ENCODE results near the gene RBM33.

RBM33 gene

GRCh38 chr7:155696747-155697146 is 52.3 kb downstream of the RBM33 start:
- no peak for DNase-seq

GRCh38 chr7:155698633-155699032 is 54.2 kb downstream of the RBM33 start:
- no peak for DNase-seq

DNA sequence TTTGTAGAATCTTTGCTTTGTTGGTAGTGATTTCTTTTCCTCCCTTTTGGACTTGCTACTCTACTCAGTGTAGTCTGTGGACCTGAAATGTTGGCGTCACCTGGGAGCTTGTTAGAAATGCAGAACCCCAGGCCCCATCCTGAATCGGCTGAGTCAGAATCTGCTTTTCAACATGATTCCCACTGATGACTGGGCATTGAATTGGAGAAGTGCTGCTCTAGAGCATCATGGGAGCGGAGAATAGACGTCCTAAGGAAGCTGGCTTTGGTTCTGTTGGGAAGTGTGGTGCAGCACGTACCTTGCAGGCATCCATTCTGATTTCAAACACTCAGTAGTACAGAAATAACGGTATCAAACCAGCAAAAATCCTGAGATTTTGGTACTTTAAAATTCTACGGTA is 54.7 kb downstream of the RBM33 start:
- no peak for DNase-seq

- no peak for DNase-seq
These were observed 56.4 kb downstream of the RBM33 start for GRCh38 chr7:155700847-155701246.

- no peak for DNase-seq
These were observed 57.6 kb downstream of the RBM33 start for GRCh38 chr7:155701972-155702544.

DNA sequence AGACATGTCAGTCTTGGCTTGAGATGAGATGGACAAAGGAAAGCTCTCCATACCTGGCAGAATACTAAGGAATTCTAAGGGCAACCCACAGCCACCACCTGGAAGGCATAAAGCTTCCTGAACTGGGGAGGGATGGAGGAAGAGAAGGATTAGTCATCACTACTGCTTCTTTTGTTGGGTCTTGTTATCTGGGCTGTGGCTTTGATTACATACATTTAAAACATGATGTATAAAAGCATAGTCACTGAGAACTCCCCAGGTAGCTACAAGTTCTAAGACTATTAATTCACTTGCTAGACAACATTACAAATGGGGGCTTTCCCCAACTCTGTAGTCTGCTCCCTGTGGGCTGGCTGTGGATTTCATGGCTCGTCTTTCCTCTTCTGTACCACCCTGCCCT is 58.2 kb downstream of the RBM33 start:
- DNase-seq: no peak

DNA sequence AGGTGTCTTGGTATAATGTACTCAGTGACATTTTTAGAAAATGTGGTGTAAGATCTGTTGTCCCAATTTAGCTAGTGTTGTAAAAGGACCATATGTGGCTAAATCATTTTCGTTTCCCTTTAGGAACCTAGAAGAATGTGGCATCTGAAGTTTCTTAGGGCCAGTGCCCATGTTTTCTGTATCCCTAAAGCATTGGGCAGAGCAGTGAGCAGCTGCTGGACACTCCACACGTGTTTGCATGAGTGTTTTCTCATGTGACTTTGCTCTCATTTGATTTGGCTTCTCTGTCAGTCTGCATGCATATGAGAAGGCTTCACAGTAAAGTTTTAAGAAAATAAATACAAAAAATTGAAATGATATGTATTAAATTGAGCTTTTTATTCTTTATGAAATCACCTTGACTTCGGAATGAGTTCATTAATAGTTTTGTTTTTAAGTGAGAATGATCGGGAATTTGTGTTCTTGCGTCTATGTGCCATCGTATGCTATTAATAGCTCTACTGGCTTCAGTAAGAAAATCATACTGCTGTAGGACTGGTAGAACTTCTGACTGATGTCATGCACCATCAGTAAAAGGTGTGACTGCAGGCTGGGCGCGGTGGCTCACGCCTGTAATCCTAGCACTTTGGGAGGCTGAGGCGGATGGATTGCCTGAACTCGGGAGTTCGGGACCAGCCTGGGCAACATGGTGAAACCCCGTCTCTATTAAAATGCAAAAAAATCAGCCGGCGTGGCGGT is 61.3 kb downstream of the RBM33 start:
- DNase-seq: no peak

- DNase-seq: no peak
These were observed 61.9 kb downstream of the RBM33 start for GRCh38 chr7:155706376-155706775.

DNA sequence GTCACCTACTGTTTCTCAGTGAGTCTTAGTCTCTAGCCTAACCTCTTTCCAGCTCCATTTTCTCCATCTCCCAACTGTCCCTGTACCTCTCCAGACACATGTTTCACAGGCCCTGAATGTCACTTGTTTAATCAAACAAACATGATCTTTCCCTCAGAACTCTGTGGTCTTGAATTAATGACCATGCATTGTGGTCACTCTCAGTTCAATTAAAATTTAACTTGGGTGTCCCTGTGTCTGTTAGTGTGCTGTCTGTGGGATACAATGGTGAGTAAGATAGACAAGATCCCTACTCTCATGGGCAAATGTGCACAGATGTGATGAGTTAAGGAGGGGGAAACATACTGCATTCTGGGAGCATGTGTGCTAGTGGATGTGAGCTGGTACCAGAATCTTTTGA is 65.0 kb downstream of the RBM33 start:
- no peak for DNase-seq

DNA sequence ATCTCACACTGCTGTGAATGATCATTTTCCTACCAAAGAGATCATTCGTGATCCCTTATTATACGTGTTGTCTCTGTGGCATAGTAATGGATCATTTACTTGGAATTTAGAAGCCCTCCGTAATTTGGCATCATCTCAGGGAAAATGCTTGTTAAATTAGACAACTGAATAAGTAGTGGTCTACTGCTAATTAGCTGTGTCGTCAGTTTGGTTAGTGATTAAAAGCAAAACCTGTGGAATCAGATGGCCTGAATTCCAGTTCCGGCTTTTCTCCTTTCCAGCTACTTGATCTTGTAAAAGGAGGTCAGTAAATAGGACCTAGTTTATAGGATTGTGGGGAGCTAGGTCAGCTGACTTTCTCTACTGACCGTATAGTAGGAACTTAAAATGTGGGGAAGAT is 65.6 kb downstream of the RBM33 start:
- DNase-seq: no peak

DNA sequence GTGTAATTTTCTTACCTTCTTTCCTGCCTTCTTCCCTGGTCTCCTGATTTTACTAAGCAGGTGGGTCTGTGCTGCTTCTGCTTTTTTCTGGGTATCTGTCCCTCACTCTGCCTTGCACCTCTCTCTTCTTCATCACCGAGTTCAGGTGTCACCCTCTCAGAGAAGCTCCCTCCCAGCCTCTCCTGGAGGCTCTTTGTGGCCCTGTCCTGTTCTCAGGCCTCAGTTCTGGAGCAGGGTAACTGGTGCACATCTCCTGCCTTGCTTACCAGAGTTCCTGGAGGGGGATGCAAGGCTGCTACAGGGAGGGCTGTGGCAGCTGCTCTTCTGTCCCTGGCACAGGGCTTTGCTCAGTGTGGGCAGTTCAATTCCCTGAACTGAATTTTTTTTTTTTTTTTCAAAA is 66.1 kb downstream of the RBM33 start:
- no peak for DNase-seq

GRCh38 chr7:155711081-155711480 is 66.6 kb downstream of the RBM33 start:
- DNase-seq: no peak

GRCh38 chr7:155713384-155713783 is 68.9 kb downstream of the RBM33 start:
- no peak for DNase-seq

DNA sequence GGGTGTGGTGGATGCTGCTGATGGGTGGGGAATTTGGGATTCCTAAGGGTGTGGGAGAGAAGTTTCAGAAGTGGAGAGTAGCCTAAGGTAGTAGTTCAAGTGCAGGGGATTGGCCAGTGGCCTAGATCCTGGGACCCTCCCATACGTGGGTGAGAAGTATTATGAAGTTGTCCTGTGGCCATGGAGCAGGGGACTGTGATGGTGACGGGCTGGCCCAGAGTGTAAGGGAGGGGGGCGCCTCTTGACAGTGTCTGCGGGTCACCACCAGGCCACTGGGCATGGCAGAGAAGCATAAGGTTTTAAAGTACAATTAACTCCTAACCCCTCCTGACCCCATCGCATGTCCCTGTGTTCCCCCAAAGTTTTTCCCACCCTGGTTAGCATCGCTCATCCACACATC is 70.2 kb downstream of the RBM33 start:
- DNase-seq: no peak

DNA sequence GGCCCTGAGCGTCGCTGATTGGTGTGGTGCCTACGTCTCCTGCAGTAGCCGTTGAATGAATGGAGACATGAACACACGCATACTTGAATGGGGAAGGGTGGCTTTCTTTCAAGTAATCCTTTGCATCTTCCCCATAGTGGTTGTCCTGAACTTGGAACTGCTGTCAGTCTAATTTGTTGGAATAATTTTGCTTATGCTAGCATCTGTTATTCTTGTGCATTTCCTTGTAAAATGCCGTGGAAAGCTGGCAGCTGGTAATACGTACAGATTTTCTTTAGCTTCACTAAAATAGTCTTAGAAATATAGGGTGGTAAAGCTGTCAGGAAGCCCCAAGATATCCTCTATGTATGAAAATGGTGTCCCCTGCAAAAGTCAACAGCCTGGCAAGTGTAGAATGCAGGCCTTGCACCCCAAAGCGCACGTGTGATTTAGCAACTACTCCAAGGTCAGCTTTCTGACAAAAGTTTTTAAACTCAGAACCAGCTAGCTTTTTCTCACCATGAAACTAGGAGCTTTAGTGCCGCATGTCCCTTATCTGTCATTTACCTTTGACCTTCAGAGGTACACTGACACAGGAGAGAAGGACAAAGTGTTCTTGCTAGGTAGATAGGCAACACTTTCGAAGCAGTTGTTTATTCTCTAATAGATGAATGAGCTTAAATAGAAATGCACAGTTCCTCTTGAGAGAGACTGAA is 70.8 kb downstream of the RBM33 start:
- no peak for DNase-seq

GRCh38 chr7:155717010-155717744 is 72.7 kb downstream of the RBM33 start:
- DNase-seq: no peak

DNA sequence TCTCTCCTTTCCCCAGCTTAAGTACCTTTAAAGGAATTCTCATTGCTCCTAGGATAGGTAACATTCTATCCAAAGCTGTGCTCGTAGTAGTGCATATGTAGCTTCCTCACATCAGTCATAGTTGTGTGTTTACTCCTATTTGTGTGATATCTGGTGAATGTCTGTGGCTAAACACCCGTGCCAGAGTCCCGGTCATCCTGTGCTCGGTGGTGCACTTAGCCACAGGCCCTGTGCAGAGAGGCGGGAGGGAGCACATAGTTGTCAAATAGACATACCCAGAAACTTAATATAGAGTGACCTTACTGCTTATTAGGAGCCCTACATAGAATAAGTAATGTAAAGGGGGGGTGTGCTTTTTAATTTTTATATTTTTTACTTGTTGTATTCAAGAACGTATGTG is 76.6 kb downstream of the RBM33 start:
- DNase-seq: no peak

- no peak for DNase-seq
These were observed 77.7 kb downstream of the RBM33 start for GRCh38 chr7:155722118-155722517.

GRCh38 chr7:155722936-155723335 is 78.5 kb downstream of the RBM33 start:
- DNase-seq: no peak

DNA sequence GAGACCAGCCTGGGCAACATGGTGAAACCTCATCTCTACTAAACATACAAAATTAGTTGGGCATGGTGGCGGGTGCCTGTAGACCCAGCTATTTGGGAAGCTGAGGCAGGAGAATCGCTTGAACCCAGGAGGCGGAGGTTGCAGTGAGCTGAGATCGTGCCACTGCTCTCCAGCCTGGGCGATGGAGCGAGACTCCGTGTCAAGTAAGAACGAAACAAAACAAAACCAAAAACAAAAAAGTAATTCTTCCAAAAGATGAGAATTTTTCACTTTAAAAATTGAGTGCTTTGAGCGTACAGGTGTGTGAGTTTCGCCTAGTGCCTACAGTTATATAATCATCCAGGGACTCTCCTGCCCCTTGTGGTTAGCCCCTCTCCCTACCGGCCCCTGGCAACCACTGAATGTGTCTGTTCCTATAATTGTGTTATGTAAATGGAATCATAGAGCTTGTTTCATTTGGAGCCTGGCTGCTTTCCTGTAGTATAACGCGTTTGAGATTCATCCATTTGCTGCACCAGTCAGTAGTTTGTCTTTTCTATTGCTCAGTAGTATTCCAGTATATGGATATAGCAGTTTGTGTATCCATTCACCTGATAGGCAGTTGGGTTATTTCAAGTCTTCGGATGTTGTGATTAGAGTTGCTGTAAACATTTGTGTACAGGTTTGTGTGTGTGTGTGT is 80.0 kb downstream of the RBM33 start:
- DNase-seq: no peak

- no peak for DNase-seq
These were observed 80.5 kb downstream of the RBM33 start for GRCh38 chr7:155725006-155725355.

GRCh38 chr7:155727616-155728015 is 83.2 kb downstream of the RBM33 start:
- DNase-seq: no peak

DNA sequence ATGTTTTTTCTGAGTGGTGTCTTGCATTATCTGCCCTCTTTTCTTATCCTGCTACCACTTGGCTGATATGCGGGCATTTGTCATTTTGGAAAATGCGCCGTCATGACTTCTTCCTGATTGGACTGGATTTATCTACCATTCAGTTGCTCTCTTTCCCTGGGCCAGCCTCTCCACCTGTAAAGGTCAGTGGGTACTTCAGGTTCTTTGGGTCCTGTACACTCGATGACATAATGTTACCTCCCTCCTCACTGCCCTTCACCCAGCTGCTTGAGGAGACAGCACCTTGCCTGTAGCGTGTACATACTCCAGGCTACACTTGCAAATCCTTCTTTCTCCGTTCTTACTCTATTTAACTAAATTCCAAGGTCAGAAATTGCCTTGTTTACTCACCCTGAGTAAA is 83.7 kb downstream of the RBM33 start:
- DNase-seq: no peak
